Spinal cord (tissue), 10 donors: ENCODE measurements around the gene ASB18. TPM values are rescaled to one million over a fixed set of nuclear protein-coding genes. Genes with fewer than 3 reads are reported as not detected.

Source experiments
- DNase-seq, 6 donors: peaks; one replicate each; pipeline versions ENCODE4 v3.0.0 to v3.0.0-alpha.2; 2013 to 2015; ENCODE audit warnings: low spot score in 6 of 6, low read depth in 4 of 6
- H3K27ac ChIP-seq: one replicate; pipeline ENCODE4 v1.5.1; 2013; ENCODE audit warnings: low read depth, low read length, control low read depth
- H3K27me3 ChIP-seq: one replicate; pipeline ENCODE4 v1.6.1; 2013; ENCODE audit warnings: low read length; ENCODE audit not compliant: control insufficient read depth, insufficient read depth
- H3K36me3 ChIP-seq: one replicate; pipeline ENCODE4 v1.6.1; 2013; ENCODE audit warnings: low read length; ENCODE audit not compliant: control insufficient read depth, insufficient read depth
- H3K4me1 ChIP-seq: one replicate; pipeline ENCODE4 v1.6.1; 2013; ENCODE audit warnings: low read length; ENCODE audit not compliant: control insufficient read depth, insufficient read depth
- H3K4me3 ChIP-seq: one replicate; pipeline ENCODE4 v1.5.1; 2013; ENCODE audit warnings: low read depth, low read length, control low read depth
- H3K9me3 ChIP-seq: one replicate; pipeline ENCODE4 v1.6.1; 2013; ENCODE audit warnings: low read length; ENCODE audit not compliant: control insufficient read depth, insufficient read depth
- WGBS: methylation state at CpG from one replicate; pipeline ENCODE4 v1.1.5; 2013; ENCODE audit warnings: missing lambda C conversion rate; ENCODE audit not compliant: insufficient coverage; 5-methylcytosine and 5-hydroxymethylcytosine counted together
- polyA plus RNA-seq, 2 donors: library from polyadenylated mRNA; unstranded; fragments of 120-200 nt; gene quantifications; one replicate each; pipeline ENCODE4 v1.2.1, GENCODE V29; 2013; ENCODE audit not compliant: insufficient read length in 2 of 2
- total RNA-seq, 2 donors: library from RNA; depleted of rRNA in 1 of 2; stranded (reverse); fragments of 120-200 nt in 1 of 2; fragments of >200 nt in 1 of 2; gene quantifications; one replicate each; pipeline versions ENCODE4 v1.2.3 to v1.2.4, GENCODE V29; 2013 to 2014
- donor health status: healthy.

ASB18 gene
- total and polyA plus RNA-seq, 4 donors: 0.06 to 0.84 (median 0.44) TPM

DNA sequence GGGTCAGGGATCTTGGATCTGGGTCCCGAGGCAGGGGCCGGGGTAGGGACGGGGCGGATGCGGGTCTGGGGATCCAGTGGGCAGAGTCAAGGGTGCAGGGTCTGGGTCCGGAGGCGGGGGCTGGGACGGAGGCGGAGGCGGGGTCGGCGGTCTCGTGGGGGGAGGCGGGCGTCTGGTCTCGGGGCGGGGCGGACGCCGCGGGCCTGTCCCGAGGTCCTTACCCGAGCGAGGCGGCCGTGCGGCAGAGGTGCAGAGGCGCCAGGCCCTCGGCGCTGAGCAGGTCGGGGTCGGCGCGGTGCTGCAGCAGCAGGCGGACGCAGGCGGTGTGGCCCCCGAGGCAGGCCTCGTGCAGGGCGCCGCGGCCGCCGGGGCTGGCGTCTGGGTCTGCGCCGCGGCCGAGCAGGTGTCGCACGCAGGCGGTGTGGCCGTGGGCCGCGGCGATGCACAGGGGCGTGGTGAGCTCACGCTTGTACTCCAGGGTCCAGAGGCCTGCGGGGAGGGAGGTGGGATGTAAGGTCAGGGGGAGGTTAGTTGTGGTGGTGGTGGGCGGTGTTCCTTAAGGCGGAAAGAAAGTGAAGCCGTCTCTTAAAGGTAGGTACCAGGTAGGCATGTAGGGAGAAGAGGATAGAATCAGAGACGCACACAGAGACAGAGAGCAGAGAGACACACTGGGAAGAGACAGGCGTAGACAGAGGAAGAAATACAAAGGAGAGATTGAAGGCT is 26.6 kb downstream of the ASB18 start:
- no peaks in the 10 kb centered on the region for H3K36me3 ChIP-seq
- peaks cover 2% of the 10 kb centered on the region for H3K9me3 ChIP-seq
- H3K4me3 ChIP-seq: no peak overlapping the region
- peaks cover 11% of the 10 kb centered on the region for H3K4me1 ChIP-seq
- 11% methylated on average over 64 of the region's 64 CpGs for WGBS
- peak in 1 of 6 donors; percentile 17 for DNase-seq
- peaks cover 50% of the 10 kb centered on the region for H3K27me3 ChIP-seq
- H3K27ac ChIP-seq: no peak overlapping the region

DNA sequence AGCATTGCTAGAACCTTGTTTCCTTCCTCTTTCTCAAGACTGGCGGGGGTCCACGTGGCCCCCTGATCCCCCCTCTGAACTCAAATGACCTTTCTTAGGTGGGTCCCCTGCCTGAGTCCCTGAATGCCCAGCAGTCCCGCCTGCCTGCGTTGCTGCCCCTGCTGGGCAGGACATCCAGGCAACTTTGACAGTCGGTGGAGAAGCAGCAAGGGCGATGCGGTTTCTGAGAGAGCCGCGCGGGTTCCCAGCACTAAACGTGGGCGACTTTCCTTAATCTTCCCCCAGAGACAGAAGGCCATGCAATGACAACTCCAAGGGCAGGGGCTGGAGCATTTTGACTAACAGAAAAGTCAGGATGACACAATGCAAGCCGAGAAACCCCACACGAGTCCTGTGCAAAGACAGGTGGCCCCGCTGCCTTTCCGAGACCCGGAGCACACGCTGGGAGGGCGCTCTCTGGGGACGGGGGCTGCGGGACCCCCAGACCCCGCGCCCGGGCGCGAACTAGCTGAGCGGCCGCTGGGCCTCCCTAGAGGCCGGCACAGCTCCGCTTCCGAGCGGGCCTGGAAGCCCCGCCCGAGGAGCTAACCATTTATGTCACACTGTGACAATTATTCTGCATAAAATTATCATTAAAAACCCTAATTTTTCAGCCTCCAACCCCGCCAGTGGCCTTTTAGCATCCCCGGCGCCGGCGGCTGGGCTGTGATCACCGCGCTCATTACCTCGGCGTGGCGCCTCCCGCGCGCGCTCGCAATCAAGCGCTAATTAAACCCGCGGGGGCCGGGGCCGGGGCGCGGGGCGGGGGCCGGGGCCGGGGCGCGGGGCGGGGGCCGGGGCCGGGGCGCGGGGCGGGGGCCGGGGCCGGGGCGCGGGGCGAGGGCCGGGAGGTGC is 27.4 kb downstream of the ASB18 start:
- peak overlapping the region; percentile 16 for H3K4me3 ChIP-seq
- under 1% methylated on average over 50 of the region's 73 CpGs for WGBS
- H3K9me3 ChIP-seq: peaks cover 2% of the 10 kb centered on the region
- H3K27ac ChIP-seq: no peak overlapping the region
- peak in 2 of 6 donors; percentile 21 to 44 for DNase-seq
- H3K27me3 ChIP-seq: peaks cover 50% of the 10 kb centered on the region
- H3K4me1 ChIP-seq: peaks cover 11% of the 10 kb centered on the region
- no peaks in the 10 kb centered on the region for H3K36me3 ChIP-seq

DNA sequence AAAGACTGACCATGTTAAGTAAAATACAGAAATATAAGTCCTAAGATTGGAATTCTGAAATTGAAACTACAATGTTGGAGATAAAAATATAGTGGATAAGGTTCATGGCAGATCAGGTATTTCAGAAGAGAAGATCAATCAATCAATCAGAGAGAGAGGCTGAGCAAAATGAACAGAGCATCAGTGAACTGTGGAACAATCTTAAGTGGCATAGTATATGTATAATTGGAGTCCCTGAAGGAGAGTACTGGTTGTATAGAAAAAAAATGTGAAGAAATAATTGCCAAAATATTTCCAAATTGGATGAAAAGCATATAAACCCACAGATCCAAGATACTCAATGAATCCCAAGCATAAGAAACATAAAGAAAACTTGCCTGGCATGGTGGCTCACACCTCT is 35.0 kb downstream of the ASB18 start:
- Histone ChIP-seq H3K36me3 (no peaks in the 10 kb centered on the region), H3K4me1 (no peaks in the 10 kb centered on the region), H3K27ac (no peak overlapping the region), H3K27me3 (peaks cover under 1% of the 10 kb centered on the region), H3K4me3 (no peak overlapping the region), H3K9me3 (peaks cover 8% of the 10 kb centered on the region)
- DNase-seq: no peak

DNA sequence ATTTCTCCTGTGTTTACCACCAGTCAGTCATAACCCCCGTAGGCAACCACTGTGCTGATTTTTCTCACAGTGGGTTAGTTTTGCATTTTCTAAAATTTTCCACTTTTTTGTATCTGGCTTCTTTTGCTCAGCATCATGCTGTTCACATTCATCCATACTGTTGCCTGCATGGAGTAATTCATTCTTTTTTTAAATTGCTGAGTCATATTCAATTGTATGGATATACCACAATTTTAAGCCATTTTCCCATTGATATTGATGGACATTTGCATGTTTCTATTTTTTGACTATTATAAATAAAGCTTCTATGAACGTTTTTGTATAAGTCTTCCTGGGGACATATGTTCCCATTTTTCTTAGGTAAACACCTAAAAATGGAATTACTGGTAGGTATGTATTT is 40.5 kb downstream of the ASB18 start:
- H3K4me3 ChIP-seq: no peak overlapping the region
- H3K9me3 ChIP-seq: peaks cover 2% of the 10 kb centered on the region
- H3K27me3 ChIP-seq: no peaks in the 10 kb centered on the region
- H3K4me1 ChIP-seq: no peaks in the 10 kb centered on the region
- H3K36me3 ChIP-seq: no peaks in the 10 kb centered on the region
- H3K27ac ChIP-seq: no peak overlapping the region
- no peak for DNase-seq
- no CpG with 5 or more reads among the region's 2 CpGs for WGBS

DNA sequence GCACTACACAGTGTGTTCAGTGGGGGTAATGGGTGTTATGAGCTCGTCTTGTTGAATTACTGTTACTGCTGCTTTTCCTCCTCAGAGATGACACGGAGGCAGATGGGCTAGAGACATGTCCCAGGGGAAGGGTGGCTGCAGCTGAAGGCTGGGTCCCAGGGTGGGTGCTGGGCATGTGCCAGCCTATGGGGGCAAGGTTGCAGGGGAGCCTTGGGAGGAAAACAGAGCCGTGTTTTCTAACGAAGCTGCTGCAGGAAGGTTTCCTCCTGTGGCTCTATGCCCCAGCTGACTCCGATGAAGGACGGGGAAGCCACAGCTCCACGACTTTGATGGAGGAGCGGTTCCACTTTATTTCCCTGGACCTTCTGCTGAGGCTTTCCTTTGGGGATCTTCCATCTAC is 42.4 kb downstream of the ASB18 start:
- no peak overlapping the region for H3K27ac ChIP-seq
- WGBS: 79% methylated on average over 6 of the region's 8 CpGs
- peaks cover 2% of the 10 kb centered on the region for H3K9me3 ChIP-seq
- no peak overlapping the region for H3K4me3 ChIP-seq
- no peaks in the 10 kb centered on the region for H3K36me3 ChIP-seq
- no peak for DNase-seq
- no peaks in the 10 kb centered on the region for H3K4me1 ChIP-seq
- no peaks in the 10 kb centered on the region for H3K27me3 ChIP-seq

DNA sequence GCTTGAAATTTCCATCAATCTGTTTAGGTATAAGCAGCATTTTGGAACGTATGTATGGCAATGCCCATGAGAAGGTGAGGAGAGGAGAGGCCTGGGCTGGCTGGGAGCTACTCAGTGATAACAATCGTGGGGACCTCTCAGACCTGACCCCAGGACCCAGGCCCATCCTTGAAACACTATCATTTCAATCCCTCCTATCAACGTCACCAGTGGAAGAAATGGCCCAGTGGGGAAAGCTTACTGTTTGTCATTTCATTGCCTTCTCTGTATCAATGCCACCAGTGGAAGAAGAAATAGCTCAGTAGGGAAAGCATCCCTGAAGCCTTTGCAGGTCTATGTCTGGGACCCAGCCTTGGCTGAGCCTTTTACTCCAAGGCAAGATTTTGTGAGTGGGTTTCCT is 44.8 kb downstream of the ASB18 start:
- peaks cover 5% of the 10 kb centered on the region for H3K27me3 ChIP-seq
- H3K27ac ChIP-seq: no peak overlapping the region
- H3K4me1 ChIP-seq: no peaks in the 10 kb centered on the region
- no peaks in the 10 kb centered on the region for H3K36me3 ChIP-seq
- WGBS: 80% methylated on average over 1 of the region's 3 CpGs
- peaks cover 2% of the 10 kb centered on the region for H3K9me3 ChIP-seq
- no peak overlapping the region for H3K4me3 ChIP-seq
- no peak for DNase-seq

DNA sequence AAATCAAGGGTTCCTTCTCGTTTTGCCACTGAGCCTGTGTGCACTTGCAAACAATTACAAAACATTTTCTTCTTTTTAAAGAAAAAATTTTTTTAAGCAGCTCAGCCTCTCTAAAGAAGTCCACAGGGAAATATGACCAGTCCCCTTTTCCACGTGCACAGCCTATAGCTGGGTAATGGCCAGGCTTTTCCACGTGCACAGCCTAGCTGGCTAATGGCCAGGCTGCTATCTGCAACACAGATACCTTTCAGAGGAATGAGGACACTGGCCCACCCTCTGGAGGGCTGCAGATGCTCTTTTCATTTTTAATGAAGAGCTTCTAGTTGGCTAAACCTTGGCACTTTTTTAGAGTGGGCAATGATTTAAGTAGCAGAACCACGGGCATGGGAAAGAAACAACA is 46.3 kb downstream of the ASB18 start:
- Histone ChIP-seq H3K27me3 (peaks cover 12% of the 10 kb centered on the region), H3K27ac (no peak overlapping the region), H3K9me3 (no peaks in the 10 kb centered on the region), H3K4me3 (no peak overlapping the region), H3K36me3 (no peaks in the 10 kb centered on the region), H3K4me1 (no peaks in the 10 kb centered on the region)
- WGBS: 23% methylated on average over 3 of the region's 4 CpGs
- peak in 2 of 6 donors; percentile 27 to 51 for DNase-seq

DNA sequence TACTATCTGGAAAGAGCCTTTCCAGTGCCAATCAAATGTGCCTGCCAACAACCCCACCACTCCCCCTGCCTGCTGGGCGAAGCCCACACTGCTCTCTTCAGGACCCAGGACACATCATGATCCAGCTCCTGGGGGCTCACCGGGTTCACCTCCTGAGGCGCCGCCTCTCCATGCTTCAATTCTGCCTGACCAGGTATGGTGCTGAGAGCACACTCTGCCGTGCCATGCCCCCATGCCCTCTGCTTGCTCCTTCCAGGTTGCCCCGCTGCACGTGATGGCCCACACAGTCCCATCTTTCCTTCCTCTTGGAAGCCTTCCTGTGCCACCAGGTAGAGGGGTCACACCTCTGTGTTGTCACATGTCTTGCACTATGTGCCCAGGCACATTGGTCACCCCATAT is 47.5 kb downstream of the ASB18 start:
- Histone ChIP-seq H3K27ac (no peak overlapping the region), H3K27me3 (peaks cover 17% of the 10 kb centered on the region), H3K9me3 (no peaks in the 10 kb centered on the region), H3K4me3 (no peak overlapping the region), H3K4me1 (no peaks in the 10 kb centered on the region), H3K36me3 (no peaks in the 10 kb centered on the region)
- no peak for DNase-seq
- 94% methylated on average over 7 of the region's 7 CpGs for WGBS

DNA sequence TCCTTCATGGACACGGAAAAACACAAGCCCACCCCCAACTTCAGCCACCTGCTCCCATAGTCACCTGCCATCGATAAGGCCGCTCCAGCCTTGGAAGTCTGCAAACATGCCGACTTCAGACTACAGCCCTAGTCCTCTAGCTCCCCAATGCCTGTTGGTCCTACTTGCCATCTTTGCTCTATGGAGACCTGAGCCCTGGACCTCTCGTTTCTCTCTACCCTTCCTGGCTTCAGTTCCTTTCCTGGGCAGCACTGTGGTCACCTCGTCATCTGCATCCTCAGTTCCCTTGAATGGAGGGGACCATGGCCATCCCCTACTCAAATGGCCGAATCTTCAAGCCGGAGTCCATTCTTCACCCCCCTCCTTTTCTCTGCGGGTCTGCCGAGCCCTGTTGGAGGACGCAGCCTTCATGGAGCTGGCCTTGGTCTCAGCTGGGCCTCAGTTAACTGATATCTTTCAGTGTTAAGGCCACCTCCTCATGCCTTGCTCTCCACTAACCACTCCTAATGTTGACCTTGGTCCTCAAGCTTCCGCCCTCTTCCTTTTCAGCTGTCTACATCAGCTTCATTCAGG is 48.4 kb downstream of the ASB18 start:
- DNase-seq: no peak
- Histone ChIP-seq H3K4me1 (peaks cover 8% of the 10 kb centered on the region), H3K36me3 (no peaks in the 10 kb centered on the region), H3K9me3 (no peaks in the 10 kb centered on the region), H3K27me3 (peaks cover 19% of the 10 kb centered on the region), H3K27ac (no peak overlapping the region), H3K4me3 (no peak overlapping the region)
- 96% methylated on average over 12 of the region's 12 CpGs for WGBS
